ENCODE results near the gene ZNF462. TPM values are rescaled to one million over a fixed set of nuclear protein-coding genes. Genes with fewer than 3 reads are reported as not detected.

ZNF462 gene
- total and polyA plus RNA-seq, 2 of the 4 experiments (the other 2 are of a cell fraction): 6.1 to 18.8 TPM

- intact Hi-C loops (cut with micrococcal nuclease): no loop called here
- no peak overlapping the region for H3K18ac ChIP-seq (ENCODE audit: low read depth, low read length)
- no peaks in the 10 kb centered on the region for H3K36me3 ChIP-seq (ENCODE audit: control insufficient read depth, insufficient read depth, low read length)
- no peak overlapping the region for H2BK15ac ChIP-seq (ENCODE audit: low read depth, low read length)
- BruUV-seq (replicated peaks): no TSS peak
- H2AK9ac ChIP-seq (replicated peaks; ENCODE audit: low read depth, low read length, poor library complexity): no peak overlapping the region
- no peak overlapping the region for H4K8ac ChIP-seq (ENCODE audit: low read depth in 2 of 2, low read length in 2 of 2)
- no peak overlapping the region for H2AFZ ChIP-seq (replicated peaks; ENCODE audit: low read length, poor library complexity)
- H2AK5ac ChIP-seq (ENCODE audit: low read depth, low read length): no peak overlapping the region
- no peaks in the 10 kb centered on the region for H3K9me3 ChIP-seq (ENCODE audit: control insufficient read depth, insufficient read depth, low read length)
- dilution Hi-C loops (cut with HindIII; ENCODE audit: low sequenced_read_pairs, unreplicated experiment): no loop called here
- H2BK20ac ChIP-seq (ENCODE audit: low read depth, low read length): no peak overlapping the region
- no peaks in the 10 kb centered on the region for H3K79me1 ChIP-seq (ENCODE audit: low read depth in 1 of 2, low read length in 2 of 2)
- no peak overlapping the region for H2BK5ac ChIP-seq (ENCODE audit: low read depth, low read length, poor library complexity, severe bottlenecking)
- no peak overlapping the region for H3K4me2 ChIP-seq (ENCODE audit: low read depth, low read length)
- ATAC-seq (ENCODE audit: low read depth) (no peak), DNase-seq (no peak)
- H3K4ac ChIP-seq (ENCODE audit: low read depth, low read length): no peak overlapping the region
- no peak overlapping the region for H4K91ac ChIP-seq (ENCODE audit: insufficient read depth, low read depth, low read length)
- H3K4me1 ChIP-seq (ENCODE audit: control insufficient read depth, insufficient read depth, low read length): no peaks in the 10 kb centered on the region
- H3K27me3 ChIP-seq (ENCODE audit: control insufficient read depth, insufficient read depth, low read length): no peaks in the 10 kb centered on the region; the same call in 1 of the 2 replicates
- H3K14ac ChIP-seq (replicated peaks; ENCODE audit: low read depth, low read length): no peak overlapping the region
- in situ Hi-C loops (cut with MboI; ENCODE audit: low sequenced_read_pairs): no loop called here
- H4K20me1 ChIP-seq (ENCODE audit: insufficient read depth, low read length): no peaks in the 10 kb centered on the region
- no peaks in the 10 kb centered on the region for H3K9me1 ChIP-seq (ENCODE audit: insufficient read depth, low read length)
- H3K56ac ChIP-seq (ENCODE audit: extremely low read depth, insufficient read depth, low read length): no peak overlapping the region
- no peak overlapping the region for H3K23ac ChIP-seq (ENCODE audit: low read depth, low read length)
- POLR2A ChIA-PET (ENCODE audit: unreplicated experiment): no interaction called here
- no peak overlapping the region for H4K5ac ChIP-seq (ENCODE audit: low read depth, low read length)
- H3K4me3 ChIP-seq (ENCODE audit: insufficient read depth, low read depth, low read length): no peak overlapping the region
- no peak overlapping the region for H2BK120ac ChIP-seq (ENCODE audit: low read depth, low read length)
- TF ChIP-seq CEBPB (IDR thresholded peaks at IDR 0.05; ENCODE audit: low read depth, low read length) (no peak), FOS (IDR thresholded peaks at IDR 0.05; ENCODE audit: low read depth, low read length) (no peak)
- no peak overlapping the region for H3K9ac ChIP-seq (ENCODE audit: low read depth, low read length)
- CTCF ChIA-PET: no interaction called here
- no peak overlapping the region for H3K27ac ChIP-seq (ENCODE audit: insufficient read depth, low read length)
- no CpG with 5 or more reads among the region's 2 CpGs for WGBS, 2 experiments (ENCODE audit: extremely low coverage in 2 of 2, insufficient read length in 1 of 2)
Measured at GRCh38 chr9:106816524-106816923, 46.4 kb upstream of the ZNF462 start.
